Cerebellar cortex (tissue), 1 donor: Measurements from ENCODE around the gene RPL29.

Experiments used
- DNase-seq: peaks from one replicate; pipeline ENCODE4 v3.0.0-alpha.2; 2015; ENCODE audit warnings: low spot score

The RPL29 gene

DNA sequence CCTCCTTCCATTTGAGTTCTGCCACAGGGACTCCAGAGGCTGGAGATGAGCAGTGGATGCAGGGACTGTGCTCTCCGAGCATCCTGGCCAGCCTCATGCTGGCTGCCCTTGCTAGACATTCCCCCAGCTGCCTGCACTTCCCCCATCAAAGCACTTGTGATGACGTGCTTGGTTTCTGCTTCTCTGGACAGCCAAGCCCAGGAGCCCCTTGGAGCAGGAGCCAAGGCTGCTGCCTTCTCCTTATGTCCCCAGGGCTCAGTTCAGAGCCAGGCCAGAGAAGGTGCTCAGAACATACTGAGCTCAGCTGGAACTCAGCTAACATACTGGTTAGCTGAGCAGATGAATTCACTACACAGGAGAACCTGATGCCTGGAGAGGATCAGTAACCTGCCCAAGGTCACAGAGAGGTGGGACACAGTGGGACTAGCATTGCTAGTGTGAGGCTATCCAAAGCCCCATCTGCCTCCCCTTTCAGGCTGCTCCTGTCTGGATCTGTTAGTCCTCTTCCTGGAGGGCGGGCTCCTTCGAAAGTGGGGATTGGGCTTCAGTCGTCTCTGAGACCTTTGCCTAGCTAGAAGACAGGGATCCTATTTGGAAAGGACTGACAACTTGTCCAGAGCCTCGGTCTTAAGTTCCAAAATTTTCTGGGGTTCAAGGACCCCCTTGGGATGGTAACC is 32.7 kb downstream of the RPL29 start:
- peak; percentile 47 for DNase-seq

DNA sequence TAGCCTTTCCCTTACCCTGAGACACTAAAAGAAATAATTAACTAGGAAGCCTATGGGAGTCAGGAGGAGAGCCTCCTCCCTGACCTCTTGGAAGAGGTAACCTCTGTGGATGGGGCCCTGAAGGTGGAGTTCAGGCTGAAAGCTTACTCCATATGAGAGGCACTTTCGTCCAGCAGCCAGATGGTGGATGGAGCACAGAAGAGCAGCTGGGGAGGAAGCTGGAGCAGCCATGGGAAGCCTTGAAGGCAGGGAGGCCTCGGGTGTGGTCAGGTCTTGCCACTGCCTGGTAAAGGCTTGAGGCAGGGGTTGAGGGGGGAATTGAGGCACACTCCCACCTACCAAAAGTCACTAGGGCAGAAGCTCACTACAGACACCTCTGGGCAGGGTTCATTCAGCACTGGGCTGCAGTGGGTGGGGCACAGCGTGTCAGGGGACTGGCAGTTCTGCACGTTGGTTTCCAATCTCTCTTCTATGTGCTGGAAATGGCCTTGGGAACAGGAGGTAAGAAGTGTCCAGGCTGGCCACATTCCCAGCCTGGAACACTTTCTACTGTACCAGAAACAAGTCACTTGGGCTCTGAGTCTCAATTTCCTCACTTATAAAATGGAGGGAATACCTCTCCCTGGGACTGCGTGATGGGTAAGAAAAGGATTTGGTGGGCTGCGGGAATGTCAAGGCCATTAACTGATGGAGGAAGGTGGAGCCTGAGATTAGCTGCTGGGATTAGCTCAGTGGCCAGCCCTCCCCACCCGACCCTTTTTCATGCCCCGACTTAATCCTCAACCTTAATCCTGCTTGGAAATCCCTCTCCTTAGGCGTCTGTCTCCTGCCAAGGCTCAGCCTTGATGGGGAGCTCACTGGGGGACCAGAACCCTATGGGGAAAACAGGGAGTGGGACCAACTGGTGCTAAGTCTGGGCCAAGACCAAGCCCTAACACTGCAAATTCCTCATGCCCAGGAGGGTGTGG is 33.8 kb downstream of the RPL29 start:
- DNase-seq = peak; percentile 67

DNA sequence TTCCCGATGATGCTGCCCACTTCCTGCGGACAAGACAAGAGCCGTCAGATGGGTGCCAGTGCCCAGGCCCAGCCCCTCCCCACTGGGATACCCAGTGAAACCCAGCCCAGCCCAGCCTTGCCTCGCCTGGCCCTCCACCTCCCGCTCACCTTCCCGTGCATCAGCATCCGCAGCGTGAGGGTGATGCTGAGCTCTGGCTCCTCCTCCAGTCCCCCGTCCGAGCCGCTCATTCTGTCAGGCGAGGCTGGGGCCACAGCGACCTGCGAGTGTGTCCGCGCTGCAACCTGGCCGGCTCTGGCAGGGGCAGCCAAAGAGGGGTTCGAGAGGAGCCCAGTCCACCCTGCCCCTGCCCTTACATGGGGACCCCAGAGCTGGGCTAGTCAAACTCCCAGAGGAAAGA is 34.7 kb downstream of the RPL29 start:
- DNase-seq = no peak

DNA sequence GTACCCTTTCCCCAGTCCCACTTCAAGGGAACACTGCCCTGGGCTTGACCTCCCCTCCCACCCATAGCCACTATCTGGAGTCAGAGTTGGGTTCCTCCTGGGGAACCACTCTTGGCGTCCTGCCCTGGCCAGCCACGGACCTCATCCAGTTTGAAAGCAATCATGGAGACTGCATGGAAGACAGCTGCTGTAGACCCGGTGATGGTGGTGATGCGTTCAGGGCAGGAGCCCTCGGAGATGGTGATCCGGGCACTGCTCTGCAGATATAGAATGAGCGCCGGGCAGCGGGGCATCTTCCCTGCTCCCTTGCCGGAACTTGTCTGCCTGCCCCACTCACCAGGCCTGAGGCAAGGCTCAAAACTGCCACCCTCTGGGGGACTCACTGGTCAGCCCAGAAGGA is 35.3 kb downstream of the RPL29 start:
- no peak for DNase-seq

DNA sequence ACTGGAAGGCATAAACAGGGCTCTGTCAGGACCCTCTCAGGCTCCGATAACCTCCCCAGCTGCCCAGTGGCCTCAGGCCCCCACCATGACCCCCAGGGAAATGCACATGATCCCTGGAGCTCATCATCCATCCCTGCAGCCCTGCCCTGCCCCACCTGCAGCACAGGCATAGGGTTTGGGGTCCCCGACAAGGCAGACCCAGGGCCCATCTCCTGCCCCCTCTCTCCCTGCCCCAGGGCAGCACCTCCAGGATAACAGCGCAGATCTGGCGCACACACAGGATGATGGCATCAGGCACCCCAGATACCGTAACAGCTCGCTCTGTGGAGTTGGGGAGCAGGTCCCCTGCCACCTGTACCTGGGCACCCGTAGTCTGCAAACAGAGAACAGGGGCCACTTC is 36.0 kb downstream of the RPL29 start:
- DNase-seq = no peak

DNA sequence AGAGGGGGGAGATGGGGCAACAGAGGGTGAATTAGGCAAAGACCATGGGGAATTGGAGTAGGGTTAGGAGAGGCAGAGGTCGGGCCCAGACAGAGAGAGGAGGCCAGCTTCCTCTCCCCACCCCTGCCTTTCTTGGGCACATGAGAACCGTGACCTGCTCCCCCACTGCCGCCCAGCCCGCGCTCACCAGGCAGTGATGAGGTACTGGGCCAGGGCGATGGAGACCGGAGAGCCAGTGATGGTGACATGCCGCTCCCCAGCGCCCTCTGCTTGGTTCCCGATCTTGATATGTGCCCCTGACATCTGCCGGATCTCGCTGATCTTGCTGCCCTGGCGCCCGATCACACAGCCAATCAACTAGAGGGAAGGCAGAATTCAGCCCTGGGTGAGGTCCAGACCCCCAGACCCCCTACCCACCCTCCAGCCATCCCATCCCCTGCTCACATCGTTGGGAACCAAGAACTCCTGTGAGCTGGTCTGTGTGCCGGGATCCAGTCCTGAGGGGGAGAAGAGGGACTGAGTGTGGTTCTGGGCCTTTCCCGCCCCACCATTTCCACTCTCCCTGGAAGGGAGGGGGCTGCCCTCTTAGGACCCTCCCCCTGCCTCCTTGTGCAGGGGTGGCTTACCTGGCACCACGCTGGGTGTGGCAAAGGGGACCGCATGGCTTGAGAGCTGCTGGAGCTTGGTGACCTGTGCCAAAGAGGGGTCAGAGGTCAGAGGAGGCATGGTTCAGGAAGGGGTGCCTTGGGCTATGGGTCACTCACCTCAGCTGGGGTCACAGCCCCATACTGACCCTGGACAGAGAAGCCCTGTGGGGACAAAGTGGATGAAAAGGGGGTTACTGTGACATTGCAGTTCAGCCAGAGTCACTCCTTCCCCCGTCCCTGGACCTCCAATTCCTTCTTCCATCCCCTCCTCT is 36.8 kb downstream of the RPL29 start:
- DNase-seq = no peak

DNA sequence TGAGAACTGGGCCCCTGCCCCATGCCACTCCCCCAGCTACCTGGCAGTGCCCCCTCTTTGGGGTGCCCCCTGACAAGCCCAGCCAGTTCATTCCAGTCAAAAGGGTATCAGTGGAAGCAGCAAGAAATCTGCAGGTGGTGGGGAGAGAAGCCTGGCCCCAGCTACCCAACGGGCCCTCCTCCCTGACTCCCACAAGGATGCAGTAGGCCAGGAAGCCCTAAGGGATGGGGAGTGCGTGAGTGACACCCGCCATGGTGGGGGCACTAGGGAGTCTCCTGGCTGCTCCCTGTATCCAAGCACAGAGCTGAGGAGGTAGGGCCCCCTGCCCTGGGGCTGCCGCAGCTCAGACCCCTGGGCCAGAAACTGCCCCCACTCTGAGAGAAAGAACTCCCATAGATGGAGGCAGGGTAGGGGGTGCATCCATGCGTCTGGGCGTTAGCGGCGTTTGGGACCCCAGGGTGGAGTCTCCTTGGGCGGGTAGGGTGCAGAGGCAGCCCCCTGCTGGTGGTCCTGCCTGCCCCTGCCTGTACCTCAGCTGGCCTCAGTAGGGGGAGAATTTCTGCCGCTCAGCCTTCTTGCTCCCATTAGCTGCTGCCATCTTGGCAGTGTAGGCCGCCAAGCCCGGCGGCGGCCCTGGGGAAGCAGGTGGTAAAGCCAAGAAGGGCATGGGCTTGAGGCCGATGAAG is 38.0 kb downstream of the RPL29 start:
- DNase-seq = no peak

DNA sequence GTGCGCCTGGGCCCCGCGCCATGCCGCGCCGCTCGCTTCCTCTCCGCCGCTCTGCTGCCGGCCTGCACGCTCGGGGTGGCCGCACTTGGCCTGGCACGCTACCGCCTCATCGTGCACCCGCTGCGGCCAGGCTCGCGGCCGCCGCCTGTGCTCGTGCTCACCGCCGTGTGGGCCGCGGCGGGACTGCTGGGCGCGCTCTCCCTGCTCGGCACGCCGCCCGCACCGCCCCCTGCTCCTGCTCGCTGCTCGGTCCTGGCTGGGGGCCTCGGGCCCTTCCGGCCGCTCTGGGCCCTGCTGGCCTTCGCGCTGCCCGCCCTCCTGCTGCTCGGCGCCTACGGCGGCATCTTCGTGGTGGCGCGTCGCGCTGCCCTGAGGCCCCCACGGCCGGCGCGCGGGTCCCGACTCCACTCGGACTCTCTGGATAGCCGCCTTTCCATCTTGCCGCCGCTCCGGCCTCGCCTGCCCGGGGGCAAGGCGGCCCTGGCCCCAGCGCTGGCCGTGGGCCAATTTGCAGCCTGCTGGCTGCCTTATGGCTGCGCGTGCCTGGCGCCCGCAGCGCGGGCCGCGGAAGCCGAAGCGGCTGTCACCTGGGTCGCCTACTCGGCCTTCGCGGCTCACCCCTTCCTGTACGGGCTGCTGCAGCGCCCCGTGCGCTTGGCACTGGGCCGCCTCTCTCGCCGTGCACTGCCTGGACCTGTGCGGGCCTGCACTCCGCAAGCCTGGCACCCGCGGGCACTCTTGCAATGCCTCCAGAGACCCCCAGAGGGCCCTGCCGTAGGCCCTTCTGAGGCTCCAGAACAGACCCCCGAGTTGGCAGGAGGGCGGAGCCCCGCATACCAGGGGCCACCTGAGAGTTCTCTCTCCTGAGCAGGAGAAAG is 39.6 kb downstream of the RPL29 start:
- DNase-seq = peak; percentile 53

DNA sequence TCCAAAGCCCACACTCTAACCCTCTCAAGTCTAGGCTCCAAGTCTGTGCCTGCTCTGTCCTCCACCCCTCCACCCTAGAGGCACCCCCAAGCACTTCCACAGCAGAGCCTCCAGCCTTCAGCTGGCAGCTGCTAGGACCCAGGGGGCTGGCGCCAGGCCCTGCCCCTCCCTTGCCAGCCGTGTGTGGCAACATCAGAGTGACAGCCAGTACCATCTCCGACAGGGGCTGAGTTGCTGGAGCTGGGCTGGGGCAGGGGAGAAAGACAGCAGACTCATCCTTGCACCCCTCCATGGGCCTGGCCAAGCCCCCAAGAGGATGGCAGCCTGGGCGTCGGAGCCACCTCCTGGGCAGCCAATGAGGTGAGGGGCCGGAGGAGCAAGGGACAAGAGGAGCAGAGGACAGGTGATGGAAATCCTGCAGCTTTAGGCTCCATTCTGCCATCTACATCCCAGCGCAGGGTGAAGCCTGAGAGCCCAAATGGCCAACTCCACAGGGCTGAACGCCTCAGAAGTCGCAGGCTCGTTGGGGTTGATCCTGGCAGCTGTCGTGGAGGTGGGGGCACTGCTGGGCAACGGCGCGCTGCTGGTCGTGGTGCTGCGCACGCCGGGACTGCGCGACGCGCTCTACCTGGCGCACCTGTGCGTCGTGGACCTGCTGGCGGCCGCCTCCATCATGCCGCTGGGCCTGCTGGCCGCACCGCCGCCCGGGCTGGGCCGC is 40.4 kb downstream of the RPL29 start, which contains the start of gene GPR62:
Gene GPR62 (plus strand): TSS at position 207 of the 718 bp plus-strand sequence. CDS start 272 bp downstream, at position 479.
- DNase-seq = peak; percentile 41

DNA sequence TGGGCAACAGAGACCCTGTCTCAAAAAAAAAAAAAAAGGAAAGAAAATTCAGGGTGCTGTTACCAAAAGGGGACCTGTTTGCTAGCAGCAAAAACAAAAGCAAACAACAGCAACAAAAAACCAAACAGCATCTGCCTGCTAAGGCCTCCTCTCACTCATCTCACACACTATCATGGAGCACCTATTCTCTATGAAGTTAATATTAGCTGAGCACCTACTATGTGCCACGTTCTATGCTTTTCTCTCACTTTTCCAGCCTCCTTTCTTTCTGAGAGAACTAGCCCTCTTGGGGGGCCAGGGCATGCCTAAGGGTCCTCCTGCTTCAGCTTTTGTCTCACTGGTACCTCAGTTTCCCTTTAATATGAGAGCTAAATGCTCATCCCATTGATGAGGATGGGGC is 41.0 kb downstream of the RPL29 start:
- no peak for DNase-seq

DNA sequence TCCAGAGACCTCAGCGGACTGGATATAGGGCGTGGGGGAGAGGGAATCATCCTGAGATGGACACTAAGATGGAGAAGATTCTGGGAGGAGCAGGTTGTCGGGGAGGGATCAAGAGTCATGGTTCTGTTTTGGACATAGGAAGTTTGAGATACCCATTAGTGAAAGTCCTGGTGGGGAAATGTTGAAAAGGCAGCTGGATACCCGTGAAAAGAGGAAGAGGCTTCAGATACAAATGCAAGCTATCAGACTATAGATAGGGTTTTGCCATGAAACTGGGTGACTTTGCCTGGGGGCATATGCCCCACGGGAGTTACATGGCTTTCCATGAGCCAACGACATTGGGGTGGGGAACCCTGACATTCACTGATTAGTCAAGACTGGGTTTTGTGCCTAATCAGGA is 41.6 kb downstream of the RPL29 start:
- no peak for DNase-seq

DNA sequence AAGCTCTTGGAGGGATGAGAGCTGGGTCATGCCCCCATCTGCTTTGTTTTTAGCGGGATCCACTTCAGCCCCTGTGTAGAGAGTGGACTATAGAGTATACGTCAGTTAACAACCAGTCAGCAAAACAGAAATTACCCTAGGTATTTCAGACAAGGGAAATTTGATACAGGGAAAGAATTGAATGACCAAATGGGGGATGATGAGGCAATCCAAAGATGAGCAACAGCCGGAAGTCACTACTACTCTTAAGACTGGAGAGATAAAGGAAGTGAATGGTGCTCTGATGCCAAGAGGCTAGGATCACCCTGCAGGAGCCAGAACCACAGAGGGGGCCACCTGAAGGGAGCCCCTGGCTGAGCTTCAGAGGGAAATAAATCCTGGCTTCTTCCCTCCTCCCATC is 42.2 kb downstream of the RPL29 start:
- no peak for DNase-seq

DNA sequence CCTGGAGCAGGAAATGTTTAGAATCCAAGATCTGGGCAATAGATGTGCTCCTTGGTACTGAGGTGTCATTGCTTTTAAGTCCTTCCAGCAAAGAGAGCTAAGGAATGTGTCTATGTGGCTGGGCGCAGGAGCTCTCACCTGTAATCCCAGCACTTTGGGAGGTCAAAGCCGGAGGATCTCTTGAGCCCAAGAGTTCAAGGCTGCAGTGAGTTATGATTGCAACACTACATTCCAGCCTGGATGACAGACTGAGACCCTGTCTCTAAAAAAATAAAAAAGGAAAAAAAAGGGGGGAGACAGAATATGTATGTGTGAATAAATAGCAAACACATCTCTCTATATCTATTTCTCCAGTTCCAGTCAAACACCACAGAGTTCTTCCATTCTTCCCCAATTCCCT is 44.8 kb downstream of the RPL29 start:
- no peak for DNase-seq

DNA sequence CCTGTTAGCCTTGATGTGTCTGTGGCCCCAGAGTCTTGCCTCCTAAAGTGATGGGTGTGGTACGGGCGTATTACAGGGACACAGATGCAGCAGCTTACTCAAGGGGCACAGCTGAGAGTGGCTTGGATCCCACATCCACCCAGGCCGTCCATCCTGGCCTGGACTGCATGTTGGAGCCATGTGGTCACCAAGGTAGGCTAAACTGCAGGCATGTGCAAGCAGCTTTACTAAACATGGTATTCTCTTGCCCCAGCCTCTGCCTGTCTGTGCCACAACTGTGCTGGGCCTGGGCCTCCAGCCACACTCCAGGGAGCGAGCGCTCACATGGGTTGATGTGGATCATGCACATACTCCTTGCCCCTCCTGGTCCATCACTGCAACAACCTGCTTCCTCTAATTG is 46.6 kb downstream of the RPL29 start:
- no peak for DNase-seq

DNA sequence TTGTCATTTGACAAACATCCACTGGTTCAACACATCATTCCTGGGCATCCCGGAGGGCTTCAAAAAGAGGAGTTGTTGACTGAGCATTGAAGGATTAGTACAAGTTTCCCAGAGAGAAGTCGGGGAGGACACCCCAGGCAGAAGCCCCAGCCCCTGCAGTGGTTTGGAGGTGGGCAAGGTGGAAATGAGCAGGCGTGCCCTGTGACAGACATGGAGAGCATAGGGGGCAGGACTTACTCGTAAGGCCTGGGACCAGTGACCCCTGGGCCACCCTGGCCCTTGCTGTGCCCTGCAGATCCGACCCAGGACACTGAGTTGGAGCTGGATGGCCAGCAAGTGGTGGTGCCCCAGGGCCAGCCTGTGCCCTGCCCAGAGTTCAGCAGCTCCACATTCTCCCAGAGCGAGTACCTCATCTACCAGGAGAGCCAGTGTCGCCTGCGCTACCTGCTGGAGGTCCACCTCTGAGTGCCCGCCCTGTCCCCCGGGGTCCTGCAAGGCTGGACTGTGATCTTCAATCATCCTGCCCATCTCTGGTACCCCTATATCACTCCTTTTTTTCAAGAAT is 47.6 kb downstream of the RPL29 start:
- DNase-seq = no peak

DNA sequence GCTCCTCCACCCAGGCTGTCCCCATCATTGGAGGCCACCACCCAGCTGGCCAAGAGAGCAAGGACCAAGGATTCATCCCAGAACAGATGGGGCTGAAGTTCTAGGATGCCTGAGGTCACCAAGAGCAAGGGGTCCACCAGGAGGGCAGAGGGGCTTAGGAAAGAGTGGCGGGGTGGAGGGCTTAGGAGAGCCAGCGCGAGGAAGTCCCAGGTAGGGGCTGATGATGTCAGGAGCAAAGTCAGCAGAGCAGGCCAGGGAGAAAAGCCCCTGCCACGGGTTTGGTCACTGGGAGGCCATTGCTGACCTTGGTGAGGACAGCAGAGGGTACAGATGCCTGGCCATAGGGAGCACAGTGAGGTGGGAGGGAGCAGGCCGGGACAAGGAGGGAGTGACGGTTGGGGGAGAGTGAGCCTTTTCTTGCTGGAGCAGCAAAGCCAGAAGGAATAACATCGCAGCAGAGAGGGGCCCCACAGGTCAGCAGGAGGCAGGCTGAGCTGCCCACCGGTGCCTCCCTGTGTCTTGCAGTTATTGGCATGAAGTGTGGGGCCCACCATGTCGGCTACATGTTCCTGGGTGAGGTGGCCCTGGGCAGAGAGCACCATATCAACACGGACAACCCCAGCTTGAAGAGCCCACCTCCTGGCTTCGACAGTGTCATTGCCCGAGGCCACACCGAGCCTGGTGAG is 48.3 kb downstream of the RPL29 start:
- no peak for DNase-seq

DNA sequence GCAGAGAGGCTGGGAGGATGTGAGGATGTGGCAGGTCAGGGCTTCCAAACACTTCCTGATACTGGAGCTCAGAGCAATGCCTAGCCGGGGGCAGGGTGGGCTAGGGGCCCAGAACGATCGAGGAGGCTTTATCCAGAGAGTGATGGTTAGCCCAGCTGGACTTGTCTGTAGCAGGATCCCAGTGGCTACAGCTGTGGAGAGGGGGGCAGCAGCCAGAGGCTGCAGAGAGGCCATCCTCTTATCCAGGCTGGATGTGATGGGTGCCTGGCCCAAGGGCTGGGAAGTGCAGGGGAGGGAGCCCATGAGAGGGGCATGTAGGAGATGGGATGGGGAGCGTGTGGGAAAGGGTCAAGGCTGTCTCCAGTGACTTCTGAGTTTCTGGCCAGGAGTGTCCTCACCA is 48.9 kb downstream of the RPL29 start:
- DNase-seq = no peak

DNA sequence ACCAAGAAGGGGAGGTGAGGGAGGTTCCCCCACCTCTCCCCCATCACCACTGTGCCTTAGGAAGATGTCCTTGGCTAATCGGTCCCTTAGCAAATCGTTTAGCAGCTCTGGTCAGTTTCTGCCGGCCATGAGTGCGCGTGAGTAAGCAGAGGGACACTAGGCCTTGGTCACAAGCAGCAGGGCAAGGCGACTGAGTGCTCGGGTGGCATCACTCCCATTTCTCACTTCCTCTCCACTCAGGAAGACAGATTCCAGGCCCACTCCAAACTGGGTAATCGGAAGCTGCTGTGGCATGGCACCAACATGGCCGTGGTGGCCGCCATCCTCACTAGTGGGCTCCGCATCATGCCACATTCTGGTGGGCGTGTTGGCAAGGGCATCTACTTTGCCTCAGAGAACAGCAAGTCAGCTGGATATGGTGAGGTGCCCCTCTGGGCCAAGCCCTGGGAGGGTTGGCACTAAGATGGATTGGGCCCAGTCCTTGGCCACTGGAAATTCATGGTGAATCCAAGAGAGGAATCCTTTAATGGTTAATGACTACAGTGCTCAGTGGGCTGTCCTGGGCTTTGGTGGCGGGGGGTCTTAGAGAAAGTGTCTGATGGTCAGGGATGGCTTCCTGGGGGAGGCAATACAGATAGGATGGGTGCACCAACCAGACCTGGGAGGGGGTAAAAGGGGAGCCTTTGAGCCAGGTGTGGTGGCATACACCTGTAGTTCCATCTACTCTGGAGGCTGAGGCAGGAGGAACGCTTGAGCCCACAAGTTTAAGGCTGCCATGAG is 49.6 kb downstream of the RPL29 start:
- DNase-seq = no peak
